ENCODE measurements around the gene ZNF585A. TPM values are rescaled to one million over a fixed set of nuclear protein-coding genes. Genes with fewer than 3 reads are reported as not detected.

The ZNF585A gene
- total RNA-seq, 1 donor from 2014 or later: 7.5 TPM

GRCh38 chr19:37095859-37096258, 76.6 kb downstream of the ZNF585A start:
- DNase-seq (ENCODE audit: low spot score): no peak

Other genes starting within 250 kb of the ZNF585A start
- 7.4 TPM for gene ZNF420, start 94.3 kb downstream of the ZNF585A start, total RNA-seq
- gene ZNF585B, start 37.8 kb upstream of the ZNF585A start, total RNA-seq: 11.3 TPM
- gene ZNF383, start 45.5 kb upstream of the ZNF585A start, total RNA-seq: 5.7 TPM
- 3.0 TPM for gene ZNF527, start 198.4 kb upstream of the ZNF585A start, total RNA-seq